CD4-positive, alpha-beta T cell (primary cell): ENCODE data around the gene MLKL. TPM values are rescaled to one million over a fixed set of nuclear protein-coding genes. Genes with fewer than 3 reads are reported as not detected.

ENCODE experiments used
- ATAC-seq: fragments of 200-7000 bp; cut with Tn5 transposase; one replicate; pipeline ENCODE4 v1.10.0; 2022; ENCODE audit warnings: mild to moderate bottlenecking; ENCODE audit not compliant: poor library complexity
- CTCF ChIA-PET: fragments of 350-600 bp; sonication (Branson Sonifier 250); formaldehyde crosslinking; loops from one replicate; lab custom pipeline; 2021; ENCODE audit warnings: antibody characterized with exemption, inconsistent platforms; lab: Charles Lee
- POLR2A ChIA-PET: fragments of 350-600 bp; sonication (Branson Sonifier 250); formaldehyde crosslinking; loops from one replicate; lab custom pipeline; 2021; ENCODE audit warnings: antibody characterized with exemption, inconsistent platforms; lab: Charles Lee
- DNase-seq, 14 experiments: peaks; one replicate each; pipeline ENCODE4 v3.0.0-alpha.2; 2013 to 2020; ENCODE audit warnings: mixed read lengths in 2 of 14
- H3K27ac ChIP-seq, 2 donors: one replicate each; pipeline versions ENCODE4 v1.5.1 to v1.7.0; 2013; ENCODE audit warnings: low read length in 2 of 2, low read depth in 1 of 2, mild to moderate bottlenecking in 1 of 2
- H3K27me3 ChIP-seq, 2 experiments: 1 replicate in 1 of 2; 2 replicates in 1 of 2; pipeline versions ENCODE4 v1.6.1 to v1.7.0; 2013; ENCODE audit warnings: low read length in 2 of 2, control low read depth in 1 of 2, mild to moderate bottlenecking in 1 of 2, moderate library complexity in 1 of 2; ENCODE audit not compliant: insufficient read depth in 2 of 2, control insufficient read depth in 1 of 2
- H3K36me3 ChIP-seq: one replicate; pipeline ENCODE4 v1.6.1; 2013; ENCODE audit warnings: low read length, control low read depth; ENCODE audit not compliant: insufficient read depth
- H3K4me1 ChIP-seq: one replicate; pipeline ENCODE4 v1.6.1; 2013; ENCODE audit warnings: low read length, control low read depth; ENCODE audit not compliant: insufficient read depth
- H3K4me3 ChIP-seq: one replicate; pipeline ENCODE4 v1.5.1; 2013; ENCODE audit warnings: mild to moderate bottlenecking, low read length, moderate library complexity
- H3K9me3 ChIP-seq, 2 experiments: 1 replicate in 1 of 2; 2 replicates in 1 of 2; pipeline versions ENCODE4 v1.6.1 to v1.7.0; 2013; ENCODE audit warnings: low read length in 2 of 2, mild to moderate bottlenecking in 2 of 2, control low read depth in 1 of 2, moderate library complexity in 1 of 2; ENCODE audit not compliant: control insufficient read depth in 1 of 2, insufficient read depth in 1 of 2
- H3K27ac Mint-ChIP-seq: one replicate; pipeline ENCODE4 v1.8.0; 2020; ENCODE audit warnings: mixed read lengths
- H3K27me3 Mint-ChIP-seq: one replicate; pipeline ENCODE4 v1.8.0; 2021; ENCODE audit warnings: mixed read lengths
- H3K36me3 Mint-ChIP-seq: one replicate; pipeline ENCODE4 v1.8.0; 2021; ENCODE audit warnings: low read depth, mixed read lengths
- H3K4me1 Mint-ChIP-seq: one replicate; pipeline ENCODE4 v1.8.0; 2021; ENCODE audit warnings: low read depth, mixed read lengths
- H3K4me3 Mint-ChIP-seq: one replicate; pipeline ENCODE4 v1.8.0; 2020; ENCODE audit warnings: mild to moderate bottlenecking, mixed read lengths
- H3K9me3 Mint-ChIP-seq: one replicate; pipeline ENCODE4 v1.8.0; 2020; ENCODE audit warnings: mixed read lengths
- CTCF ChIP-seq: fragments of 200-600 bp; IDR thresholded peaks from one replicate; pipeline ENCODE4 v1.8.0; 2022; ENCODE audit warnings: antibody characterized with exemption, mild to moderate bottlenecking
- intact Hi-C, 2 experiments: fragments of 100-400 bp; cut with DNase I in 1 of 2; cut with micrococcal nuclease in 1 of 2; formaldehyde crosslinking; loops; one replicate each; pipeline versions ENCODE4 v1.15.1 to v1.9.0; 2023 to 2025; cut with DNase I, micrococcal nuclease
- total RNA-seq, 174 experiments: library from RNA in 2 of 174; stranded (reverse) in 2 of 174; gene quantifications; one replicate each; pipeline ENCODE4 v1.2.3 and lab custom pipeline; 2021 to 2026

The MLKL gene
- total RNA-seq, 2 experiments from 2014 or later, result 29.1 to 30.0 TPM

GRCh38 chr16:74652249-74652648 is 48.4 kb downstream of the MLKL start:
- Histone ChIP-seq H3K36me3 (peaks cover 78% of the 10 kb centered on the region), H3K27me3 (no peaks in the 10 kb centered on the region), H3K27ac (no peak overlapping the region), H3K4me3 (no peak overlapping the region), H3K4me1 (peaks cover 25% of the 10 kb centered on the region), H3K9me3 (no peaks in the 10 kb centered on the region)
- TF ChIP-seq CTCF, result no peak
- H3K27me3 Mint-ChIP-seq, result no peaks in the 10 kb centered on the region
- DNase-seq (no peak), ATAC-seq (no peak)
- intact Hi-C loops, result no loop called here
- H3K4me3 Mint-ChIP-seq, result no peak overlapping the region
- ChIA-PET POLR2A (interaction anchor here (1.5 to 1.7 kb wide), 2 partner anchors 15 to 49 kb away, joined by 4 to 6 read pairs; partner anchors contain the start of gene RFWD3), CTCF (interaction anchor here (0.9 to 1.3 kb wide), 4 partner anchors 9 to 27 kb away, joined by 3 read pairs; partner anchors contain the start of gene RFWD3)
- H3K4me1 Mint-ChIP-seq, result peaks cover 50% of the 10 kb centered on the region
- no peaks in the 10 kb centered on the region for H3K9me3 Mint-ChIP-seq
- H3K36me3 Mint-ChIP-seq, result peaks cover 82% of the 10 kb centered on the region
- peak overlapping the region; percentile 57 for H3K27ac Mint-ChIP-seq

- no peak for DNase-seq
- Mint-ChIP-seq H3K27ac (peak overlapping the region; percentile 57), H3K9me3 (no peaks in the 10 kb centered on the region), H3K27me3 (no peaks in the 10 kb centered on the region), H3K4me1 (peaks cover 46% of the 10 kb centered on the region), H3K4me3 (no peak overlapping the region), H3K36me3 (peaks cover 82% of the 10 kb centered on the region)
- POLR2A ChIA-PET, result interaction anchor here (1.5 to 1.7 kb wide), 2 partner anchors 15 to 49 kb away, joined by 4 to 6 read pairs; partner anchors contain the start of gene RFWD3
- Histone ChIP-seq H3K4me3 (no peak overlapping the region), H3K27me3 (no peaks in the 10 kb centered on the region), H3K9me3 (no peaks in the 10 kb centered on the region), H3K4me1 (peaks cover 25% of the 10 kb centered on the region), H3K36me3 (peaks cover 78% of the 10 kb centered on the region), H3K27ac (no peak overlapping the region)
- ATAC-seq, result no peak
- CTCF ChIA-PET, result interaction anchor here (0.6 to 1.3 kb wide), 5 partner anchors 9 to 178 kb away, joined by 3 read pairs; partner anchors contain the start of gene RFWD3
- intact Hi-C loops, result no loop called here
- no peak for TF ChIP-seq CTCF
These were observed 48.8 kb downstream of the MLKL start for GRCh38 chr16:74651841-74652240.

GRCh38 chr16:74650966-74651567 is 49.6 kb downstream of the MLKL start:
- H3K36me3 ChIP-seq, result peaks cover 77% of the 10 kb centered on the region
- no peaks in the 10 kb centered on the region for H3K27me3 ChIP-seq
- H3K9me3 ChIP-seq, result no peaks in the 10 kb centered on the region
- POLR2A ChIA-PET, result interaction anchor here (1.5 kb wide), 1 partner anchor 50 kb away, joined by 4 read pairs; no protein-coding TSS in a partner anchor
- DNase-seq (peak in 3 of 14 experiments; percentile 22 to 24 (median 23)), ATAC-seq (no peak)
- Mint-ChIP-seq H3K27ac (peak overlapping the region; percentile 44), H3K9me3 (no peaks in the 10 kb centered on the region), H3K4me1 (peaks cover 40% of the 10 kb centered on the region), H3K4me3 (no peak overlapping the region), H3K27me3 (no peaks in the 10 kb centered on the region), H3K36me3 (peaks cover 83% of the 10 kb centered on the region)
- no peak overlapping the region for H3K27ac ChIP-seq
- H3K4me3 ChIP-seq, result no peak overlapping the region
- peaks cover 21% of the 10 kb centered on the region for H3K4me1 ChIP-seq
- intact Hi-C loops, result no loop called here
- CTCF ChIA-PET, result interaction anchor here (0.6 to 1.3 kb wide), 5 partner anchors 9 to 178 kb away, joined by 3 read pairs; partner anchors contain the start of gene RFWD3
- peak; percentile 70 for TF ChIP-seq CTCF
